Effector memory CD4-positive, alpha-beta T cell (primary cell): ENCODE results near the gene ACMSD.
"Not testable (repeated sequence)": the region's sequence is repeated elsewhere in the genome, so short reads cannot be mapped to it uniquely, and the experiment has no call there.

Experiments used
- DNase-seq, 3 donors: peaks; one replicate each; pipeline ENCODE4 v3.0.0-alpha.2; 2020
- H3K27ac ChIP-seq: 2 replicates; pipeline ENCODE4 v1.7.0; 2013; ENCODE audit warnings: mild to moderate bottlenecking, low read length, moderate library complexity; ENCODE audit not compliant: insufficient read depth, poor library complexity, severe bottlenecking
- H3K27me3 ChIP-seq: replicated peaks from 2 replicates; pipeline ENCODE4 v1.7.0; 2013; ENCODE audit warnings: mild to moderate bottlenecking, low read length; ENCODE audit not compliant: insufficient read depth, control insufficient read depth, poor library complexity, severe bottlenecking
- H3K36me3 ChIP-seq: 2 replicates; pipeline ENCODE4 v1.7.0; 2013; ENCODE audit warnings: mild to moderate bottlenecking, low read length, moderate library complexity; ENCODE audit not compliant: control insufficient read depth, insufficient read depth
- H3K4me1 ChIP-seq: 2 replicates; pipeline ENCODE4 v1.7.0; 2013; ENCODE audit warnings: low read length, mild to moderate bottlenecking; ENCODE audit not compliant: control insufficient read depth, insufficient read depth, poor library complexity, severe bottlenecking
- H3K4me3 ChIP-seq: 2 replicates; pipeline ENCODE4 v1.7.0; 2013; ENCODE audit warnings: low read length, low read depth, mild to moderate bottlenecking; ENCODE audit not compliant: insufficient read depth, poor library complexity, severe bottlenecking
- H3K9me3 ChIP-seq: 2 replicates; pipeline ENCODE4 v1.7.0; 2013; ENCODE audit warnings: mild to moderate bottlenecking, low read length, moderate library complexity; ENCODE audit not compliant: control insufficient read depth

The ACMSD gene

DNA sequence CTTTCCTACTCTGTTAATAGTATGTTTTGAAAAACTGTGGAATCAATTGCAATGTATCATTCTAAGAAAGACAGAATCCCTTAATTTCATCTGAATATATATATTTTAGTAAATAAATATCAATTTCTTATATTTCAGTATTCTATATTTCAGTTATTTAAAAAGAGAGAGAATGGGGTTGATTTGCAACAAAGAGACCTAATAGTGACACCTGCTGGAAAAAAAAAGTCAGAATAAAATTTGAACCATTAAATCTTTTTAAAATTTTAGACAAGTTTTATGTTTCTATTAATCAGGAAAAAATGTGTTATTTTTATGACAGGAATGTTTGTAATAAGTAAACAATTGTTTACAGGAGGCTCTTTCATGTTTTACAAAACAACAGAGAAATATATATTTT lies 59.5 kb downstream of the ACMSD start:
- Histone ChIP-seq H3K9me3 (no peaks in the 10 kb centered on the region), H3K4me1 (no peaks in the 10 kb centered on the region), H3K27me3 (no peaks in the 10 kb centered on the region), H3K27ac (no peak overlapping the region), H3K4me3 (no peak overlapping the region), H3K36me3 (no peaks in the 10 kb centered on the region)
- DNase-seq, result no peak

DNA sequence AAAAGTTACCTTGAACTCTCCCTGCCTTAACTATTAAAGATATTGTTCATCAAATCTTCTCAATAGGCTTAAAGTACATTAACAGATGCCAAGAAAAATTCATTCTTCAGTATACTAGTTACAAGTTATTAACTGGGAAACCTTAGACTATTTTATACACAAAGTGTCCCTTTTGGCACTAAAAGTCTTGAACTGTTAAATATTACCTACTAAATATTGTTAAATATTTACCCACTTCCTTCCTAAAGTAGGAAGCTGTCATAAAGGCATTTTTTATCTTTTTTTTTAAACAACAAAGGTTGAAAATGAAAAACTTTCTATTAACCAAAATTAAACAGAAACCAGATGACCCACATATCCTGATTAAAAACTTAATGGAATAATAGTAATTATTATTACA lies 60.8 kb downstream of the ACMSD start:
- Histone ChIP-seq H3K36me3 (no peaks in the 10 kb centered on the region), H3K27ac (no peak overlapping the region), H3K27me3 (no peaks in the 10 kb centered on the region), H3K4me1 (no peaks in the 10 kb centered on the region), H3K9me3 (no peaks in the 10 kb centered on the region), H3K4me3 (no peak overlapping the region)
- no peak for DNase-seq

DNA sequence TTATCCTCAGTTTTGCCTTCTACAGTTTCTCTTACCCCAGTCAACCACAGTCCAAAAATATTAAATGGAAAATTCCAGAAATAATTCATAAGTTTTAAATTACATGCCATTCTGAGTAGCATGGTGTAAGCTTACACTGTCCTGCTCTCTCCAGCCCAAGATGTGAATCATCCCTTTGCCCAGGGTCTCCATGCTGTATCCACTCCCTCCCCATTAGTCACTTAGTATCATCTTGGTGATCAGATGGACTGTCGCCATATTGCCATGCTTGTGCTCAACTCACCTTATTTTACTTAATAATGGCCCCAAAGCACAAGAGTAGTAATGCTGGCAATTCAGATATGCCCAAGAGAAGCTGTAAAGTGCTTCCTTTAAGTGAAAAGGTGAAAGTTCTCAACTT lies 61.7 kb downstream of the ACMSD start:
- DNase-seq, result no peak
- Histone ChIP-seq H3K9me3 (no peaks in the 10 kb centered on the region), H3K27ac (no peak overlapping the region)

DNA sequence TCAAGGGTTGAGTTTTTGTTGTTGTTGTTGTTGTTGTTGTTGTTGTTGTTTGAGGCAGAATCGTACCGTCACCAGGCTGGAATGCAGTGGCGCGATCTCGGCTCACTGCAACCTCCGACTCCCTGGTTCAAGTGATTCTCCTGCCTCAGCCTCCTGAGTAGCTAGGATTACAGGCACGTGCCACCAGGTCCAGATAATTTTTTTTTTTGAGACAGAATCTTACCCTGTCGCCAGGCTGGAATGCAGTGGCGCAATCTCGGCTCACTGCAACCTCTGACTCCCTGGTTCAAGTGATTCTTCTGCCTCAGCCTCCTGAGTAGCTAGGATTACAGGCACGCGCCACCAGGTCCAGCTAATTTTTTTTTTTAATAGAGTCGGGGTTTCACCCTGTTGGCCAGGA lies 65.3 kb downstream of the ACMSD start:
- not testable (repeated sequence) for H3K9me3 ChIP-seq, DNase-seq, H3K4me1 ChIP-seq

More for the DNA sequence above, 61.7 kb downstream of the ACMSD start:
- Histone ChIP-seq H3K4me3 (no peak overlapping the region), H3K4me1 (no peaks in the 10 kb centered on the region), H3K36me3 (no peaks in the 10 kb centered on the region), H3K27me3 (no peaks in the 10 kb centered on the region)

DNA sequence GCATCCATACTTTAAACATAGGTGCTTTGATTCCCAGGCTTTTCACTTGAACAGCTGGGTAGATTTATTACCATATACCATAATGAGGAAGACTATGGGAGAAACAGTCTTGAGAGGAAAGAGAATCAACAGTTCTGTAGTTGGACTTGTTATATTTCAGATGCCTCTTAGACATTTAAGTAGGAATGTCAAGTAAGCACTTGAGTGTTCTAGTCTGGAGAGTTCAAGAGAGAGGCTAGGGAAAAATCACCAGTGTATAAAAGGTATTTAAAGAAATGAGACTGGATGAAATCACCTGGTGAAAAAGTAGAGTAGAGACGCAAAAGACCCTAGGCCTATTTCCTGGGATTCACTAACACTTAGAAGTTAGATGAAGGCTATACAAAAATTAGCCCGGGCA lies 66.8 kb downstream of the ACMSD start:
- Histone ChIP-seq H3K36me3 (no peaks in the 10 kb centered on the region), H3K9me3 (no peaks in the 10 kb centered on the region), H3K27ac (no peak overlapping the region), H3K27me3 (no peaks in the 10 kb centered on the region), H3K4me3 (no peak overlapping the region), H3K4me1 (no peaks in the 10 kb centered on the region)
- no peak for DNase-seq

More for the DNA sequence above, 65.3 kb downstream of the ACMSD start:
- H3K27me3 ChIP-seq, H3K4me3 ChIP-seq, H3K36me3 ChIP-seq, H3K27ac ChIP-seq: not testable (repeated sequence)

DNA sequence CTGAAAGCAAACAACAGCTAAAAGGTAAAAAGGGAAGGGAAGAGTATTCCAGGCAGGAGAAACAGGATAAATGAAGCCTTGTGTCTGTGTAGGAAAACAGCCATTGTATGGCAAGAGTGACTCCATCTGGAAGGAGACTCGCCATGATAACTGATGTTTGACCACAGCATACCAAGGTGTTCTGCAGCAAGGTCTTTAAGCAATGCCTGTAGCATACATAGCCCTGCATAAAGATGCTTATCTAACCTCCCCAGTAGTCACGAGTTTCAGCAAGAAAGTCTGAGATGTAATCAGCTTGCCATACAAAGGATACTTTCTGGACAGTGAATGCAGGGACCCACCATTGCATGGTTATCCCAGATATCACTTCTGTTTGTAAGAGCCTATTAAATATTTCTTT lies 68.3 kb downstream of the ACMSD start:
- H3K9me3 ChIP-seq, result no peaks in the 10 kb centered on the region
- H3K27ac ChIP-seq, result no peak overlapping the region
- H3K4me3 ChIP-seq, result no peak overlapping the region
- no peak for DNase-seq
- H3K27me3 ChIP-seq, result no peaks in the 10 kb centered on the region
- H3K36me3 ChIP-seq, result no peaks in the 10 kb centered on the region
- no peaks in the 10 kb centered on the region for H3K4me1 ChIP-seq

DNA sequence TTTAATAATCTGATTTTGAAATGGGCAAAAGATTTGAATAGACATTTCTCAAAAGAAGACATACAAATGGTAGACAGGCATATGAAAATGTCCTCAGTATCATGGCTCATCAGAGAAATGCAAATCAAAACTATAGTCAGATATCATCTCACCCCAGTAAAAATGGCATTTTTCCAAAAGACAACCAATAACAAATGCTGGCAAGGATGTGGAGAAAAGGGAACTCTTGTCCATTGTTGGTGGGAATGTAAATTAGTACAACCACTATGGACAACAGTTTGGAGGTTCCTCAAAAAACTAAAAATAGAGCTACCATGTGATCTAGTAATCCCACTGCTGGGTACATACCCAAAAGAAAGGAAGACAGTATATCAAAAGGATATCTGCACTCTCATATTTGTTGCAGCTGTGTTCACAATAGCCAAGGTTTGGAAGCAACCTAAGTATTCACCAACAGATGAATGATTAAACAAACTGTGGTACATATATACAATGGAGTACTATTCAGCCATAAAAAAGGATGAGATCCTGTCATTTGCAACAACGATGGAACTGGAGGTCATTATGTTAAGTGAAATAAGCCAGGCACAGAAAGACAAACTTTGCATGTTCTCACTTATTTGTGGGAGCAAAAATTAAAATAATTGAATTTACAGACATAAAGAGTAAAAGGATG lies 69.2 kb downstream of the ACMSD start:
- H3K27ac ChIP-seq, H3K36me3 ChIP-seq, H3K4me3 ChIP-seq, H3K27me3 ChIP-seq, H3K4me1 ChIP-seq, H3K9me3 ChIP-seq, DNase-seq: not testable (repeated sequence)

DNA sequence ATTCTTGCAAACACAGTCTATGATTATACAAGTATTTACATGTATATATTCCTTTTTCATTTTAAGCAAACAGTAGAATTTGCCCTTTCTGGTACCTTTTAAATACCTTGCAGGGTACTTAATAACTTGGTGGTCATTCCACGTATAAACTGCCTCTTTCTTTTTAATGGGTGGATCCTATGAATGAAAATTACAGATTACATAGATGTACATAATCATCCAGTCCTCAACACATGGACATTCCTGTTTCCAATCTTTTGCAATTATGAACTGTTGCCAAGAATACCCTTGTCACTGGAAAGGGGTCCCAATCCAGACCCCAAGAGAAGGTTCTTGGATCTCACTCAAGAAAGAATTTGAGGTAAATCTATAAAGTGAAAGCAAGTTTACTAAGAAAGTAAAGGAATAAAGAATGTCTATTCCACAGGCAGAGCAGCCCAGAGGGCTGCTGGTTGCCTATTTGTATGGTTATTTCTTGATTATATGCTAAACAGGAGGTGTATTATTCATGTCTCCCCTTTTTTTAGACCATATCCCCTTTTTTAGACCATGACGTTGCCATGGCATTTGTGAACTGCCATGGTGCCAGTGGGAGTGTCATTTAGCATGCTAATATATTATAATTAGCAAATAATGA lies 72.5 kb downstream of the ACMSD start:
- Histone ChIP-seq H3K36me3 (no peaks in the 10 kb centered on the region), H3K4me1 (no peaks in the 10 kb centered on the region), H3K27ac (no peak overlapping the region), H3K27me3 (no peaks in the 10 kb centered on the region), H3K4me3 (no peak overlapping the region), H3K9me3 (no peaks in the 10 kb centered on the region)
- no peak for DNase-seq

DNA sequence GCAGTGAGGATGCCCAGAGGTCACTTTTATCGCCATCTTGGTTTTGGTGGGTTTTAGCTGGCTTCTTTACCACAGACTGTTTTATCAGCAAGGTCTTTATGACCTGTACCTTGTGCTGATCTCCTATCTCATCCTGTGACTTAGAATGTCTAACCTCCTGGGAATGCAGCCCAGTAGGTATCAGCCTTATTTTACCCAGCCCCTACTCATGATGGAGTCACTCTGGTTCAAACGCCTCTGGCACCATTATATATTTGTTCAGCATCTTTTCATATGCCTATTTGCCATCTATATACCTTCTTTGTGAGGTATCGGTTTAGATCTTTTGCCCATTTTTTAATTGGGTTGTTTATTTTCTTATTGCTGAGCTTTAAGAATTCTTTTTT lies 73.0 kb downstream of the ACMSD start:
- Histone ChIP-seq H3K9me3 (no peaks in the 10 kb centered on the region), H3K27me3 (no peaks in the 10 kb centered on the region), H3K36me3 (no peaks in the 10 kb centered on the region), H3K4me1 (no peaks in the 10 kb centered on the region), H3K4me3 (no peak overlapping the region), H3K27ac (no peak overlapping the region)
- no peak for DNase-seq

DNA sequence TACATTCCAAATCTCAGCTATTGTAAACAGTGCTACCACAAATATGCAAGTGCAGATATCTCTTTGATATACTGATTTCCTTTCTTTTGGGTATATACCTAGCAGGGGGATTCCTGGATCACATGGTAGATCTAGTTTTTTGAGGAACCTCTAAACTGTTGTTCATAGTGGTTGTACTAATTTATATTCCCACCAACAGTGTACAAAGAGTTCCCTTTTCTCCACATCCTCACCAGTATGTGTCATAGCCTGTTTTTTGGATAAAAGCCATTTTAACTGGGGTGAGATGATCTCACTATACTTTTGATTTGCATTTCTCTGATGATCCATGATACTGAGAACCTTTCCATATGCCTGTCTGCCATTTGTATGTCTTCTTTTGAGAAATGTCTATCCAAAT lies 73.9 kb downstream of the ACMSD start:
- no peak for DNase-seq

More for the DNA sequence above, 73.9 kb downstream of the ACMSD start:
- H3K36me3 ChIP-seq, result no peaks in the 10 kb centered on the region
- H3K27me3 ChIP-seq, result no peaks in the 10 kb centered on the region
- no peaks in the 10 kb centered on the region for H3K9me3 ChIP-seq
- no peaks in the 10 kb centered on the region for H3K4me1 ChIP-seq
- no peak overlapping the region for H3K27ac ChIP-seq
- no peak overlapping the region for H3K4me3 ChIP-seq
